H1 (cell line): ENCODE data around the gene RNF208. TPM values are rescaled to one million over a fixed set of nuclear protein-coding genes. Genes with fewer than 3 reads are reported as not detected.

Experiments
- ASH2L ChIP-seq: fragments of 200-600, 300-600 bp; sonication (generic); IDR thresholded peaks from one replicate; pipeline ENCODE4 v1.7.1; 2017; ENCODE audit warnings: low read length
- BACH1 ChIP-seq: IDR thresholded peaks from 2 replicates; pipeline ENCODE4 v1.6.1; 2012; ENCODE audit warnings: low read length, improper control_type of control experiment
- BCL11A ChIP-seq, 2 experiments: IDR thresholded peaks; one replicate each; pipeline ENCODE4 v1.6.1; 2011; ENCODE audit warnings: low read depth in 2 of 2, low read length in 2 of 2, mild to moderate bottlenecking in 2 of 2
- BRCA1 ChIP-seq: IDR thresholded peaks from 2 replicates; pipeline ENCODE4 v1.6.1; 2012; ENCODE audit warnings: low read depth, low read length, improper control_type of control experiment
- CBX8 ChIP-seq: fragments of 300-800, 300-1000 bp; sonication (generic); IDR thresholded peaks from 2 replicates; pipeline ENCODE4 v1.7.1; 2016; ENCODE audit warnings: low read depth, low read length, borderline replicate concordance
- CHD2 ChIP-seq: IDR thresholded peaks from 2 replicates; pipeline ENCODE4 v1.6.1; 2012; ENCODE audit warnings: low read length, improper control_type of control experiment
- CREB1 ChIP-seq: IDR thresholded peaks from 2 replicates; pipeline ENCODE4 v1.6.1; 2012; ENCODE audit warnings: inconsistent platforms
- GTF2F1 ChIP-seq: IDR thresholded peaks from 2 replicates; pipeline ENCODE4 v1.6.1; 2012; ENCODE audit warnings: low read depth, low read length, improper control_type of control experiment, borderline replicate concordance
- JUN ChIP-seq: IDR thresholded peaks from 2 replicates; pipeline ENCODE4 v1.6.1; 2011; ENCODE audit warnings: low read depth, mild to moderate bottlenecking, improper control_type of control experiment, low read length
- KDM4A ChIP-seq: IDR thresholded peaks from one replicate; pipeline ENCODE4 v1.7.1; 2012; ENCODE audit warnings: low read depth, mild to moderate bottlenecking, moderate library complexity, low read length, inconsistent platforms; ENCODE audit not compliant: severe bottlenecking
- MAFK ChIP-seq: IDR thresholded peaks from 2 replicates; pipeline ENCODE4 v1.6.1; 2012; ENCODE audit warnings: low read depth, mild to moderate bottlenecking, improper control_type of control experiment, low read length
- POLR2AphosphoS5 ChIP-seq: IDR thresholded peaks from 2 replicates; pipeline ENCODE4 v1.6.1; 2011; ENCODE audit warnings: low read depth, low read length
- POU5F1 ChIP-seq: IDR thresholded peaks from 2 replicates; pipeline ENCODE4 v1.6.1; 2011; ENCODE audit warnings: low read depth, mild to moderate bottlenecking, low read length, moderate library complexity
- RAD21 ChIP-seq, 2 experiments: IDR thresholded peaks in 1 of 2; conservative IDR thresholded peaks in 1 of 2; 2 replicates each; pipeline ENCODE4 v1.6.1; 2011; ENCODE audit warnings: low read depth in 2 of 2, low read length in 2 of 2, improper control_type of control experiment in 1 of 2, inconsistent platforms in 1 of 2, mild to moderate bottlenecking in 1 of 2, moderate library complexity in 1 of 2
- RBBP5 ChIP-seq: IDR thresholded peaks from 2 replicates; pipeline ENCODE4 v1.7.1; 2012; ENCODE audit warnings: low read depth, mild to moderate bottlenecking, inconsistent platforms, low read length, moderate library complexity, borderline replicate concordance
- RXRA ChIP-seq: IDR thresholded peaks from 2 replicates; pipeline ENCODE4 v1.6.1; 2011; ENCODE audit warnings: low read depth, mild to moderate bottlenecking, low read length, moderate library complexity; ENCODE audit not compliant: insufficient read depth
- SAP30 ChIP-seq: fragments of 300-600 bp; sonication (generic); IDR thresholded peaks from 2 replicates; pipeline ENCODE4 v1.7.1; 2012; ENCODE audit warnings: low read length, moderate library complexity, mild to moderate bottlenecking, inconsistent platforms; ENCODE audit not compliant: insufficient read depth, insufficient replicate concordance
- SIN3A ChIP-seq, 2 experiments: IDR thresholded peaks in 1 of 2; conservative IDR thresholded peaks in 1 of 2; 2 replicates each; pipeline ENCODE4 v1.6.1; 2011 to 2012; ENCODE audit warnings: low read length in 2 of 2, improper control_type of control experiment in 1 of 2, low read depth in 1 of 2, mild to moderate bottlenecking in 1 of 2
- SIRT6 ChIP-seq: IDR thresholded peaks from one replicate; pipeline ENCODE4 v1.7.1; 2012; ENCODE audit warnings: low read length, inconsistent platforms
- TAF7 ChIP-seq: optimal IDR thresholded peaks from 2 replicates; pipeline ENCODE3; 2011; ENCODE audit warnings: low read depth, mild to moderate bottlenecking, inconsistent platforms, low read length, moderate library complexity, borderline replicate concordance
- TCF12 ChIP-seq: IDR thresholded peaks from 2 replicates; pipeline ENCODE4 v1.6.1; 2011; ENCODE audit warnings: low read depth, mild to moderate bottlenecking, low read length
- polyA plus RNA-seq, 7 experiments: library from polyadenylated mRNA; depleted of rRNA in 3 of 7; stranded (reverse) in 5 of 7; unstranded in 2 of 7; fragments of >200 nt in 5 of 7; fragments of 200-250 nt in 2 of 7; gene quantifications; 1 replicate in 5 of 7; 2 replicates in 1 of 7; 4 replicates in 1 of 7; pipeline versions ENCODE4 v1.2.1 to v1.2.3, GENCODE V29; 2011 to 2013; ENCODE audit warnings: missing spikeins in 2 of 7, mixed read lengths in 2 of 7
- total RNA-seq: library from RNA; stranded (reverse); fragmentation: NEBNext Ultra II Directional; extraction: Animal tissue kit (Norgen Biotek cat#: 25700); gene quantifications from 2 replicates; pipeline ENCODE4 v1.2.1, GENCODE V29; 2021
- TF ChIP-seq, protein P1 (sequence below): IDR thresholded peaks from 2 replicates; pipeline ENCODE4 v1.6.1; 2011; ENCODE audit warnings: low read length, improper control_type of control experiment
- TF ChIP-seq, protein P2 (sequence below): IDR thresholded peaks from 2 replicates; pipeline ENCODE4 v1.6.1; 2011; ENCODE audit warnings: low read depth, mild to moderate bottlenecking, low read length; ENCODE audit not compliant: insufficient read depth

RNF208 gene
- total and polyA plus RNA-seq, 2 of the 8 experiments (the other 6 are each of a cell fraction or from before 2014, with no cell fraction given), result 2.7 to 7.7 TPM

DNA sequence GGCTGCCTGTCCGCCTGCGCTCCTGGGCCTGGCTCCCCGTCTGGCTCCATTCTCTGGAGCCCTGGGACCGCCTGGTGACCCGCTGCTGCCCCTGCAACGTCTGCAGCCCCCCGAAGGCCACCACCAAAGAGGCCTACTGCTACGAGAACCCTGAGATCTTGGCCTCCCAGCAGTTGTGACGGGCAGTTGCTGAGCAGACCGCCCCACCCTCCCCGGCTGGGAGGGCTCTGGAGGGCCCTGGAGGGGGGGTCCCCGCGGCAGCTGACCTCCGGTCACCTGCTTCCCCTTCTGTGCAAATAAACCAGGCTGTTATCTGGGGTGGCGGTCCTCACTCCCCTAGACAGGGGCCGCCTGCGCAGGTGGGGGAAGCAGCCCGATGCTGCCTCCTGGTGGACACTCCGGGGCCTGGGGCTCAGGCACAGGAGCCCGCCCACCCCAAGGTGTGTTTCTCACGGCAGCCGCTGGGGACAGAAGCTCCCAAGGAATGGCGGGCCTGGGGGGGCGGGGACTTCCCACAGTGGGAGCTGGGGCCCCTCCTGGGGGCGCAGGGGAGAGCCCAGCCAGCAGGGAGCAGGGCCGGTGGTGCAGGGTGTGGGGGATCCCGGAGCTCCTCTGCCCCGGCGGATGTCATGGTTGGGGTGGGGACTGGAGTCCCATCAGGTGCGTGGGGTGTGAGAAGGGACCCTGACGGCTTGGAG, 14.3 kb upstream of the RNF208 start (continued):
- TF ChIP-seq ASH2L, result no peak
- TF ChIP-seq CBX8, result no peak
- TF ChIP-seq, protein P1, sequence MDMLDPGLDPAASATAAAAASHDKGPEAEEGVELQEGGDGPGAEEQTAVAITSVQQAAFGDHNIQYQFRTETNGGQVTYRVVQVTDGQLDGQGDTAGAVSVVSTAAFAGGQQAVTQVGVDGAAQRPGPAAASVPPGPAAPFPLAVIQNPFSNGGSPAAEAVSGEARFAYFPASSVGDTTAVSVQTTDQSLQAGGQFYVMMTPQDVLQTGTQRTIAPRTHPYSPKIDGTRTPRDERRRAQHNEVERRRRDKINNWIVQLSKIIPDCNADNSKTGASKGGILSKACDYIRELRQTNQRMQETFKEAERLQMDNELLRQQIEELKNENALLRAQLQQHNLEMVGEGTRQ, result no peak
- peak; percentile 72 to 82 for TF ChIP-seq RAD21 (IDR thresholded peaks at IDR 0.05 in 1 of 2, conservative IDR thresholded peaks at IDR 0.05 in 1 of 2; ENCODE audit: low read depth in 2 of 2, low read length in 2 of 2)
- no peak for TF ChIP-seq BRCA1
- peak; percentile 26; the same call in 1 of the 2 replicates for TF ChIP-seq CREB1
- TF ChIP-seq KDM4A, result no peak
- peak; percentile 73 for TF ChIP-seq BACH1
- TF ChIP-seq RBBP5, result no peak
- no peak for TF ChIP-seq BCL11A (IDR thresholded peaks at IDR 0.05; ENCODE audit: low read depth in 2 of 2, low read length in 2 of 2)
- TF ChIP-seq RXRA, result peak; percentile 61; the same call in 1 of the 2 replicates
- TF ChIP-seq SAP30, result no peak
- TF ChIP-seq POLR2AphosphoS5, result no peak
- TF ChIP-seq TCF12, result no peak
- TF ChIP-seq CHD2, result 0 out of 2 replicates have a peak, but pooled peaks have one; percentile 15
- TF ChIP-seq SIN3A (conservative IDR thresholded peaks at IDR 0.05 in 1 of 2, IDR thresholded peaks at IDR 0.05 in 1 of 2; ENCODE audit: low read depth in 1 of 2, low read length in 2 of 2), result peak in 1 of 2 experiments; percentile 34; a peak in 1 of 4 replicates
- TF ChIP-seq POU5F1, result no peak
- TF ChIP-seq GTF2F1, result no peak
- no peak for TF ChIP-seq MAFK
- TF ChIP-seq TAF7, result peak; percentile 85
- TF ChIP-seq SIRT6, result no peak
- TF ChIP-seq, protein P2, sequence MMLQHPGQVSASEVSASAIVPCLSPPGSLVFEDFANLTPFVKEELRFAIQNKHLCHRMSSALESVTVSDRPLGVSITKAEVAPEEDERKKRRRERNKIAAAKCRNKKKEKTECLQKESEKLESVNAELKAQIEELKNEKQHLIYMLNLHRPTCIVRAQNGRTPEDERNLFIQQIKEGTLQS, result no peak
- TF ChIP-seq JUN, result no peak
